ENCODE measurements around the gene PIGR. TPM values are rescaled to one million over a fixed set of nuclear protein-coding genes. Genes with fewer than 3 reads are reported as not detected.

PIGR gene
- total and polyA plus RNA-seq, 3 donors from 2014 or later, result 0.38 TPM; not detected in 2

- H3K4me3 ChIP-seq, result no peak overlapping the region
- intact Hi-C loops (cut with DNase I; ENCODE audit: low total_unique reads), result no loop called here
- TF ChIP-seq POLR2A (IDR thresholded peaks at IDR 0.05), result no peak
- no peaks in the 10 kb centered on the region for H3K27me3 ChIP-seq
- no peaks in the 10 kb centered on the region for H3K9me3 ChIP-seq
- H3K4me1 ChIP-seq, result no peaks in the 10 kb centered on the region
- DNase-seq, result no peak
- no peaks in the 10 kb centered on the region for H3K36me3 ChIP-seq (ENCODE audit: low read depth, missing control alignments)
- no peak overlapping the region for H3K27ac ChIP-seq
- 70 to 72% methylated on average over 10 of the region's 10 CpGs for WGBS, 2 donors
Observed at GRCh38 chr1:206985162-206985749, 39.0 kb upstream of the PIGR start.

- Histone ChIP-seq H3K4me3 (no peak overlapping the region), H3K9me3 (no peaks in the 10 kb centered on the region), H3K36me3 (ENCODE audit: low read depth, missing control alignments) (no peaks in the 10 kb centered on the region), H3K27ac (no peak overlapping the region), H3K4me1 (no peaks in the 10 kb centered on the region), H3K27me3 (no peaks in the 10 kb centered on the region)
- 42 to 51% methylated on average over 4 of the region's 4 CpGs for WGBS, 2 donors
- TF ChIP-seq CTCF (IDR thresholded peaks at IDR 0.05) (peak in 2 of 3 experiments; percentile 31 to 39), POLR2A (IDR thresholded peaks at IDR 0.05) (no peak)
- DNase-seq, result peak; percentile 73
- intact Hi-C loops (cut with DNase I; ENCODE audit: low total_unique reads), result no loop called here
Observed at GRCh38 chr1:206982216-206982615, 36.0 kb upstream of the PIGR start.

GRCh38 chr1:206979379-206980043, 33.2 kb upstream of the PIGR start:
- Histone ChIP-seq H3K27ac (no peak overlapping the region), H3K36me3 (ENCODE audit: low read depth, missing control alignments) (no peaks in the 10 kb centered on the region), H3K4me1 (no peaks in the 10 kb centered on the region), H3K4me3 (no peak overlapping the region), H3K27me3 (no peaks in the 10 kb centered on the region), H3K9me3 (no peaks in the 10 kb centered on the region)
- DNase-seq, result no peak
- TF ChIP-seq POLR2A (IDR thresholded peaks at IDR 0.05) (no peak), CTCF (IDR thresholded peaks at IDR 0.05) (peak in 2 of 3 experiments; percentile 22 to 29)
- WGBS, 2 donors, result 77 to 87% methylated on average over 3 of the region's 3 CpGs
- intact Hi-C loops (cut with DNase I; ENCODE audit: low total_unique reads), result no loop called here

GRCh38 chr1:206978259-206978658, 32.0 kb upstream of the PIGR start:
- intact Hi-C loops (cut with DNase I; ENCODE audit: low total_unique reads), result no loop called here
- Histone ChIP-seq H3K36me3 (ENCODE audit: low read depth, missing control alignments) (no peaks in the 10 kb centered on the region), H3K4me3 (no peak overlapping the region), H3K27ac (no peak overlapping the region), H3K9me3 (no peaks in the 10 kb centered on the region), H3K27me3 (no peaks in the 10 kb centered on the region), H3K4me1 (no peaks in the 10 kb centered on the region)
- 89 to 90% methylated on average over 7 of the region's 7 CpGs for WGBS, 2 donors
- TF ChIP-seq POLR2A (IDR thresholded peaks at IDR 0.05) (no peak), CTCF (IDR thresholded peaks at IDR 0.05) (no peak)
- DNase-seq, result no peak

GRCh38 chr1:206975306-206975705, 29.0 kb upstream of the PIGR start:
- intact Hi-C loops (cut with DNase I; ENCODE audit: low total_unique reads), result no loop called here
- 65 to 85% methylated on average over 1 of the region's 1 CpG for WGBS, 2 donors
- no peaks in the 10 kb centered on the region for H3K36me3 ChIP-seq (ENCODE audit: low read depth, missing control alignments)
- H3K27me3 ChIP-seq, result no peaks in the 10 kb centered on the region
- H3K9me3 ChIP-seq, result no peaks in the 10 kb centered on the region
- H3K4me3 ChIP-seq, result no peak overlapping the region
- no peak for DNase-seq
- TF ChIP-seq POLR2A (IDR thresholded peaks at IDR 0.05) (no peak), CTCF (IDR thresholded peaks at IDR 0.05) (no peak)
- no peak overlapping the region for H3K27ac ChIP-seq
- no peaks in the 10 kb centered on the region for H3K4me1 ChIP-seq

Data from testis (tissue), 3 donors.